Renal cortex interstitium (tissue), 11 donors: Measurements from ENCODE around the gene PPP2R2C. TPM values are rescaled to one million over a fixed set of nuclear protein-coding genes. Genes with fewer than 3 reads are reported as not detected.

Experiments used
- DNase-seq, 11 donors: peaks; one replicate each; pipeline ENCODE4 v3.0.0-alpha.2; 2013; ENCODE audit warnings: low read depth in 9 of 11, low spot score in 4 of 11; ENCODE audit errors: extremely low read depth in 1 of 11
- polyA plus RNA-seq, 3 donors: library from polyadenylated mRNA; unstranded; fragments of 120-200 nt; gene quantifications; one replicate each; pipeline ENCODE4 v1.2.1, GENCODE V29; 2013; ENCODE audit not compliant: insufficient read length in 3 of 3

Gene PPP2R2C
- polyA plus RNA-seq, 3 donors, result 0.17 to 0.65 (median 0.35) TPM

GRCh38 chr4:6308899-6309643, 163.3 kb downstream of the PPP2R2C start:
- peak in 3 of 11 donors; percentile 24 to 48 (median 38) for DNase-seq

GRCh38 chr4:6307891-6308290, 164.5 kb downstream of the PPP2R2C start:
- no peak for DNase-seq

- DNase-seq, result no peak
Measured at GRCh38 chr4:6307230-6307629, 165.2 kb downstream of the PPP2R2C start.

- DNase-seq, result no peak
Measured at GRCh38 chr4:6306299-6306698, 166.1 kb downstream of the PPP2R2C start.

- no peak for DNase-seq
Measured at GRCh38 chr4:6303943-6304342, 168.5 kb downstream of the PPP2R2C start.

- DNase-seq, result no peak
Measured at GRCh38 chr4:6302869-6303268, 169.5 kb downstream of the PPP2R2C start.

GRCh38 chr4:6301732-6302442, 170.5 kb downstream of the PPP2R2C start:
- DNase-seq, result no peak

GRCh38 chr4:6301051-6301731, 171.2 kb downstream of the PPP2R2C start:
- DNase-seq, result no peak

GRCh38 chr4:6300359-6300758, 172.1 kb downstream of the PPP2R2C start:
- no peak for DNase-seq

GRCh38 chr4:6299875-6300274, 172.5 kb downstream of the PPP2R2C start:
- DNase-seq, result no peak

GRCh38 chr4:6298852-6299251, 173.6 kb downstream of the PPP2R2C start:
- no peak for DNase-seq

- no peak for DNase-seq
Measured at GRCh38 chr4:6298035-6298434, 174.4 kb downstream of the PPP2R2C start.

- no peak for DNase-seq
Measured at GRCh38 chr4:6297266-6297815, 175.1 kb downstream of the PPP2R2C start.

- no peak for DNase-seq
Measured at GRCh38 chr4:6296026-6296425, 176.4 kb downstream of the PPP2R2C start.

GRCh38 chr4:6295495-6295894, 176.9 kb downstream of the PPP2R2C start:
- no peak for DNase-seq

GRCh38 chr4:6294705-6295421, 177.6 kb downstream of the PPP2R2C start:
- DNase-seq, result no peak

GRCh38 chr4:6293661-6294060, 178.8 kb downstream of the PPP2R2C start:
- no peak for DNase-seq

GRCh38 chr4:6293097-6293445, 179.3 kb downstream of the PPP2R2C start:
- no peak for DNase-seq

GRCh38 chr4:6292376-6293096, 179.9 kb downstream of the PPP2R2C start:
- no peak for DNase-seq
